Left ventricle myocardium inferior (tissue), 1 donor: ENCODE data around the gene KCNT2. TPM values are rescaled to one million over a fixed set of nuclear protein-coding genes. Genes with fewer than 3 reads are reported as not detected.
A peak's percentile ranks its signal among the peaks of the same experiment; 100 is the strongest.

ENCODE experiments used
- DNase-seq: peaks from one replicate; pipeline ENCODE4 v3.0.0-alpha.2; 2020
- H3K27ac ChIP-seq: fragments of 200-600 bp; replicated peaks from 2 replicates; pipeline ENCODE4 v1.8.0; 2021
- H3K27me3 ChIP-seq: fragments of 200-600 bp; 2 replicates; pipeline ENCODE4 v1.8.0; 2021; ENCODE audit warnings: low read depth
- H3K36me3 ChIP-seq: fragments of 200-600 bp; 2 replicates; pipeline ENCODE4 v1.8.0; 2021
- H3K4me1 ChIP-seq: fragments of 200-600 bp; 2 replicates; pipeline ENCODE4 v1.8.0; 2021
- H3K4me3 ChIP-seq: fragments of 200-600 bp; 2 replicates; pipeline ENCODE4 v1.8.0; 2021; ENCODE audit warnings: mild to moderate bottlenecking, moderate library complexity
- H3K9me3 ChIP-seq: fragments of 200-600 bp; replicated peaks from 2 replicates; pipeline ENCODE4 v1.8.0; 2021
- CTCF ChIP-seq: fragments of 200-600 bp; IDR thresholded peaks from 2 replicates; pipeline ENCODE4 v1.8.0; 2021; ENCODE audit warnings: antibody characterized with exemption, mild to moderate bottlenecking, borderline replicate concordance
- intact Hi-C: fragments of 100-400 bp; cut with micrococcal nuclease; formaldehyde crosslinking; loops from one replicate; pipeline ENCODE4 v1.11.0; 2022
- total RNA-seq: library from RNA; stranded (reverse); fragmentation: NEBNext Ultra II Directional; extraction: Animal tissue kit (Norgen Biotek cat#: 25700); gene quantifications from one replicate; pipeline ENCODE4 v1.2.1, GENCODE V29; 2021
- donor health status: DM: no; HTN: yes; CAD: no; lungs with severe emphysema.

KCNT2 gene
- total RNA-seq, 1 donor from 2014 or later: 0.60 TPM

- Histone ChIP-seq H3K27ac (no peak overlapping the region), H3K27me3 (no peaks in the 10 kb centered on the region), H3K9me3 (peaks cover 38% of the 10 kb centered on the region), H3K36me3 (no peaks in the 10 kb centered on the region), H3K4me1 (no peaks in the 10 kb centered on the region), H3K4me3 (no peak overlapping the region)
- intact Hi-C loops: no loop called here
- TF ChIP-seq CTCF: no peak
- DNase-seq: no peak
These were observed 41.0 kb downstream of the KCNT2 start for GRCh38 chr1:196567238-196567637.

GRCh38 chr1:196563768-196564167 lies 44.5 kb downstream of the KCNT2 start:
- intact Hi-C loops: no loop called here
- H3K4me3 ChIP-seq: no peak overlapping the region
- H3K36me3 ChIP-seq: no peaks in the 10 kb centered on the region
- TF ChIP-seq CTCF: no peak
- no peaks in the 10 kb centered on the region for H3K4me1 ChIP-seq
- DNase-seq: no peak
- H3K9me3 ChIP-seq: peaks cover 42% of the 10 kb centered on the region
- H3K27me3 ChIP-seq: no peaks in the 10 kb centered on the region
- no peak overlapping the region for H3K27ac ChIP-seq

- H3K9me3 ChIP-seq: peaks cover 48% of the 10 kb centered on the region
- TF ChIP-seq CTCF: no peak
- intact Hi-C loops: no loop called here
- no peaks in the 10 kb centered on the region for H3K27me3 ChIP-seq
- no peak overlapping the region for H3K27ac ChIP-seq
- no peaks in the 10 kb centered on the region for H3K4me1 ChIP-seq
- no peak for DNase-seq
- no peaks in the 10 kb centered on the region for H3K36me3 ChIP-seq
- H3K4me3 ChIP-seq: no peak overlapping the region
These were observed 48.9 kb downstream of the KCNT2 start for GRCh38 chr1:196559314-196559713.

- DNase-seq: no peak
These were observed 49.8 kb downstream of the KCNT2 start for GRCh38 chr1:196558411-196558810.

GRCh38 chr1:196557797-196558196 lies 50.4 kb downstream of the KCNT2 start:
- peak overlapping the region; percentile 26 for H3K4me3 ChIP-seq
- no peaks in the 10 kb centered on the region for H3K36me3 ChIP-seq
- no peak for TF ChIP-seq CTCF
- peaks cover 45% of the 10 kb centered on the region for H3K9me3 ChIP-seq
- H3K27ac ChIP-seq: peak overlapping the region; percentile 5
- H3K27me3 ChIP-seq: no peaks in the 10 kb centered on the region
- H3K4me1 ChIP-seq: no peaks in the 10 kb centered on the region
- intact Hi-C loops: no loop called here
- no peak for DNase-seq

More at GRCh38 chr1:196558411-196558810, 49.8 kb downstream of the KCNT2 start:
- intact Hi-C loops: no loop called here
- no peak for TF ChIP-seq CTCF
- Histone ChIP-seq H3K27me3 (no peaks in the 10 kb centered on the region), H3K4me3 (peak overlapping the region; percentile 26), H3K36me3 (no peaks in the 10 kb centered on the region), H3K9me3 (peaks cover 48% of the 10 kb centered on the region), H3K4me1 (no peaks in the 10 kb centered on the region), H3K27ac (peak overlapping the region; percentile 5)

GRCh38 chr1:196550731-196551130 lies 57.5 kb downstream of the KCNT2 start:
- no peak for DNase-seq
- no peaks in the 10 kb centered on the region for H3K27me3 ChIP-seq
- H3K9me3 ChIP-seq: peaks cover 27% of the 10 kb centered on the region
- no peaks in the 10 kb centered on the region for H3K36me3 ChIP-seq
- H3K4me1 ChIP-seq: no peaks in the 10 kb centered on the region
- H3K4me3 ChIP-seq: no peak overlapping the region
- H3K27ac ChIP-seq: no peak overlapping the region
- no peak for TF ChIP-seq CTCF
- intact Hi-C loops: no loop called here
